GM21515 (cell line): ENCODE measurements around the gene NOX3.
"Not testable (repeated sequence)": the region's sequence is repeated elsewhere in the genome, so short reads cannot be mapped to it uniquely, and the experiment has no call there.

ENCODE experiments used
- ATAC-seq: cut with Tn5 transposase; IDR thresholded peaks from one replicate; pipeline ENCODE4 v1.9.1; 2021; ENCODE audit not compliant: unreplicated experiment

The NOX3 gene

GRCh38 chr6:155373276-155373675, 82.4 kb downstream of the NOX3 start:
- no peak for ATAC-seq

- ATAC-seq: no peak
Observed at GRCh38 chr6:155372256-155372655, 83.4 kb downstream of the NOX3 start.

GRCh38 chr6:155371230-155371629, 84.4 kb downstream of the NOX3 start:
- ATAC-seq: no peak

- ATAC-seq: no peak
Observed at GRCh38 chr6:155366325-155366724, 89.3 kb downstream of the NOX3 start.

- ATAC-seq: no peak
Observed at GRCh38 chr6:155364844-155365437, 90.7 kb downstream of the NOX3 start.

- ATAC-seq: not testable (repeated sequence)
Observed at GRCh38 chr6:155364021-155364420, 91.6 kb downstream of the NOX3 start.

- ATAC-seq: not testable (repeated sequence)
Observed at GRCh38 chr6:155362968-155363632, 92.5 kb downstream of the NOX3 start.

GRCh38 chr6:155354167-155354566, 101.5 kb downstream of the NOX3 start:
- no peak for ATAC-seq

GRCh38 chr6:155352811-155353210, 102.8 kb downstream of the NOX3 start:
- no peak for ATAC-seq

- ATAC-seq: no peak
Observed at GRCh38 chr6:155352130-155352420, 103.6 kb downstream of the NOX3 start.

GRCh38 chr6:155351273-155352129, 104.1 kb downstream of the NOX3 start:
- peak; percentile 95 for ATAC-seq

- ATAC-seq: no peak
Observed at GRCh38 chr6:155349956-155350355, 105.7 kb downstream of the NOX3 start.

GRCh38 chr6:155349129-155349528, 106.5 kb downstream of the NOX3 start:
- no peak for ATAC-seq

GRCh38 chr6:155347800-155348199, 107.8 kb downstream of the NOX3 start:
- no peak for ATAC-seq

GRCh38 chr6:155346957-155347356, 108.7 kb downstream of the NOX3 start:
- no peak for ATAC-seq
